Ascending aorta (tissue), 2 donors: ENCODE results near the gene PRUNE2. TPM values are rescaled to one million over a fixed set of nuclear protein-coding genes. Genes with fewer than 3 reads are reported as not detected.

Experiments used
- DNase-seq, 2 donors: peaks; one replicate each; pipeline ENCODE4 v3.0.0-alpha.2; 2019; ENCODE audit warnings: low spot score in 2 of 2
- H3K27ac ChIP-seq, 2 donors: fragments of 200-600 bp; sonication (generic); one replicate each; pipeline ENCODE4 v1.5.1; 2016 to 2017; ENCODE audit warnings: mild to moderate bottlenecking in 1 of 2
- H3K27me3 ChIP-seq: fragments of 200-600 bp; sonication (generic); one replicate; pipeline ENCODE4 v1.5.1; 2017
- H3K36me3 ChIP-seq, 2 donors: fragments of 200-600 bp; sonication (generic); one replicate each; pipeline ENCODE4 v1.5.1; 2016
- H3K4me1 ChIP-seq, 2 donors: fragments of 200-600 bp; sonication (generic); one replicate each; pipeline ENCODE4 v1.5.1; 2016 to 2017; ENCODE audit warnings: mild to moderate bottlenecking in 1 of 2
- H3K4me3 ChIP-seq, 2 donors: fragments of 200-600 bp; sonication (generic); one replicate each; pipeline ENCODE4 v1.5.1; 2016 to 2017; ENCODE audit warnings: mild to moderate bottlenecking in 1 of 2
- H3K9me3 ChIP-seq, 2 donors: fragments of 200-600 bp; sonication (generic); one replicate each; pipeline ENCODE4 v1.5.1; 2016
- intact Hi-C: fragments of 100-400 bp; cut with DNase I; formaldehyde crosslinking; loops from one replicate; pipeline ENCODE4 v1.15.1; 2023
- total RNA-seq: library from RNA; depleted of rRNA; stranded (reverse); fragments of >200 nt; gene quantifications from one replicate; pipeline ENCODE4 v1.1.0, GENCODE V29; 2016
- TF ChIP-seq, protein P1 (sequence below), 3 experiments: fragments of 200-600 bp in 2 of 3; fragments of 450-650 bp in 1 of 3; sonication (generic) in 2 of 3; IDR thresholded peaks; one replicate each; pipeline ENCODE4 v1.5.1; 2016 to 2019; ENCODE audit warnings: antibody characterized with exemption in 3 of 3, mild to moderate bottlenecking in 1 of 3, moderate library complexity in 1 of 3

The PRUNE2 gene
- total RNA-seq, 1 donor from 2014 or later: 200 TPM

DNA sequence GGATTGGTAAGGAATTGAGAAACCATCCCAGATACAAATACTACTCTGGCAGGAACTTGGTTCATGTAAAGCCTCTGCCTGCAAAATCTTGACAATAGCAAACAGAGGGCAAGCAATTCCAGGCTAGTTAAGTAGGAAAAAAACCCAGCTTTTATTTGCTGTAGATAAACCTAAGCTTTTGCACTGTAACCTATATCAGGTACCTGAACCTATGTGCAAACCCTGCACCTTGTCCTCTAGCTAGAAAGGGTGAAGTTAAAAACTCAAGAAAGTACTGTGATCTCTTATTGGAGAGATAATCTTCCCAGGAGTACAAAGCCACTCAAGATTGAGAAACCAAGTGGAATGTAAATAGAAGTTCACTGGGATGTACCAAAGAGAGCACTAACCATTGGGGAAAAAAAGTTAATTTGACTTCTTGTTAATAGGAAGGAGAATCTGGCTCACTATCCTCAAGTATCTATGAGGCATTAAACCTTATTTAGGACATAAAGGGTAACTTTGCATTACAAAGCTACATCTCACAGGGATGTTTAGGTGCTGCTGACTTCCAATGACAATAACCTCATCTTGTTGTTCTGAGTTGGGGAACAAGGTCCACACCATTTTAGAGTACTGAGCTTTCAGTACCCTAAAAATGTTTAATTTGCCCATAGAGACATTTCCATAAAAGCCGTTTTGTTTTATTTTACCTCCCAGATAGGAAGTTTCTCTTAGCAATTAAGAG lies 215.5 kb downstream of the PRUNE2 start:
- H3K27ac ChIP-seq: peak overlapping the region; percentile 60 to 71
- no peak overlapping the region for H3K4me3 ChIP-seq
- no peaks in the 10 kb centered on the region for H3K27me3 ChIP-seq
- DNase-seq: no peak
- H3K36me3 ChIP-seq: peaks cover 4 to 7% of the 10 kb centered on the region in 2 donors
- TF ChIP-seq, protein P1, sequence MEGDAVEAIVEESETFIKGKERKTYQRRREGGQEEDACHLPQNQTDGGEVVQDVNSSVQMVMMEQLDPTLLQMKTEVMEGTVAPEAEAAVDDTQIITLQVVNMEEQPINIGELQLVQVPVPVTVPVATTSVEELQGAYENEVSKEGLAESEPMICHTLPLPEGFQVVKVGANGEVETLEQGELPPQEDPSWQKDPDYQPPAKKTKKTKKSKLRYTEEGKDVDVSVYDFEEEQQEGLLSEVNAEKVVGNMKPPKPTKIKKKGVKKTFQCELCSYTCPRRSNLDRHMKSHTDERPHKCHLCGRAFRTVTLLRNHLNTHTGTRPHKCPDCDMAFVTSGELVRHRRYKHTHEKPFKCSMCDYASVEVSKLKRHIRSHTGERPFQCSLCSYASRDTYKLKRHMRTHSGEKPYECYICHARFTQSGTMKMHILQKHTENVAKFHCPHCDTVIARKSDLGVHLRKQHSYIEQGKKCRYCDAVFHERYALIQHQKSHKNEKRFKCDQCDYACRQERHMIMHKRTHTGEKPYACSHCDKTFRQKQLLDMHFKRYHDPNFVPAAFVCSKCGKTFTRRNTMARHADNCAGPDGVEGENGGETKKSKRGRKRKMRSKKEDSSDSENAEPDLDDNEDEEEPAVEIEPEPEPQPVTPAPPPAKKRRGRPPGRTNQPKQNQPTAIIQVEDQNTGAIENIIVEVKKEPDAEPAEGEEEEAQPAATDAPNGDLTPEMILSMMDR (IDR thresholded peaks at IDR 0.05): no peak
- H3K4me1 ChIP-seq: peaks cover 0 to 36% of the 10 kb centered on the region in 2 donors
- H3K9me3 ChIP-seq: no peaks in the 10 kb centered on the region
- intact Hi-C loops: no loop called here

DNA sequence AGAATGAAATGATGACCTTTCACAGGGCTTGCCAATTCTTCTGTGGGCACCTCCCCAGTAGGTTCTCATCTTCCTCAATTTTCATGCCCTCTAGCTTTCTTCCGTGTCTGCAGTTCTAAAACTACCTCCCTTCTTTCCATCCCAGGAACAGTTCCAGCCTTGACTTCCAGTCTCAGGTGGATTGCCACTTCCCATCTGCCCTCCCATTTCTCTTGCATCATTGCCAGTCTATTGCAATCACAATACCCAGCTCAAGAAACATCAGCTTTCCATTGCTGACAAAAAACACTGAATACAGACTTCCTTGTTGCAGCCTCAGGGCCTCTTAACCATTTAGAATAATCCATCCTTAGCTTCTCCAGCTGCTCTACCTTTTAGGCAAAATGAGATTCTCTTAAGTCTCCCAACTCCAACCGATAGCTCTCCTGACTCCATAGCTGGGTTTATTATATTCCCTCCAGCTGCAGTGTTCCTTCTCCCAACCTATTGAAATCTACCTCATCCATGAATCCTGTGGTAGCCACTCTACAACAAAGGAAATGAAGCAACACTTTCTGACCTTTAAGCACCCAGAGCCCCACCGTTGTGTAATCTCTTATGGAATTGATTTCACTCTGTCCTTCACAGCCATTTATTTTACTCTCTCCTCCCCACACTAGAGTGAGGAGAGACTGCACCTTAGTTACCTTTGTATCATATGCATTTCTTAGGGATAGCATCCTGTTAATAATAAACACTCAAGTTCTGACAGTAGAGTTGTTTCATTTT lies 217.3 kb downstream of the PRUNE2 start:
- Histone ChIP-seq H3K27ac (peak overlapping the region; percentile 60 to 71), H3K4me3 (no peak overlapping the region), H3K9me3 (no peaks in the 10 kb centered on the region), H3K4me1 (peaks cover 0 to 36% of the 10 kb centered on the region in 2 donors), H3K27me3 (no peaks in the 10 kb centered on the region), H3K36me3 (peaks cover 4 to 7% of the 10 kb centered on the region in 2 donors)
- intact Hi-C loops: loop anchor here (10.0 kb wide), 1 partner anchor 794 kb away; the partner anchor contains the start of gene PCSK5
- TF ChIP-seq, protein P1 (IDR thresholded peaks at IDR 0.05): no peak
- no peak for DNase-seq

DNA sequence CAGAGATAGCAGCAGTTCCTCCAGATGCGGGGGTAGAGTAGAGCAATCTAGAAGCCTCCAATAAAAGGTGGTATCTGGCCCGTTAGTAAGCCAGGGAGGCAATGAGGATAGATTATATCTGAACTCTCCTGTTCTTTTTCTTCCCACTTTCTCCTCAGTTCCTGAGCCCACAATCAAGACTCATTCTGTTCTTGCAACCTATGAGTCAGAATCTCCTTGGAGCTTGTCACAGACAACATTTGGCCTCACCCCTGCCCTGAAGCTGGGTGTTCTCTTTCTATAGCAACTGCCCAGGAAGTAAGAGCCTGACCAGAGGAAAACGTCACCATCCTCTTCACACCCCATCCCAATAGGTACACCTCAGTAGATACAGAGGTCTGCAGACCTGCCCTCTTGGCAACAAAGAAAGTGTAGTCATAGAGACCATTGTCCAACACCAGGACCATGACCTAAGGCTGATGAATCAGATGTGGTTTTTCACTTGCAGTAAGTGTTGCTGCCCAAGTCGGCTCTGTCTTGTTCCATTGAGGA lies 218.0 kb downstream of the PRUNE2 start:
- Histone ChIP-seq H3K36me3 (peaks cover 4 to 7% of the 10 kb centered on the region in 2 donors), H3K27ac (peak overlapping the region; percentile 60 to 71), H3K4me3 (no peak overlapping the region), H3K9me3 (no peaks in the 10 kb centered on the region), H3K4me1 (peaks cover 0 to 36% of the 10 kb centered on the region in 2 donors), H3K27me3 (no peaks in the 10 kb centered on the region)
- TF ChIP-seq, protein P1 (IDR thresholded peaks at IDR 0.05): no peak
- intact Hi-C loops: loop anchor here (10.0 kb wide), 1 partner anchor 793 kb away; the partner anchor contains the start of gene PCSK5
- peak; percentile 31 to 87 for DNase-seq

DNA sequence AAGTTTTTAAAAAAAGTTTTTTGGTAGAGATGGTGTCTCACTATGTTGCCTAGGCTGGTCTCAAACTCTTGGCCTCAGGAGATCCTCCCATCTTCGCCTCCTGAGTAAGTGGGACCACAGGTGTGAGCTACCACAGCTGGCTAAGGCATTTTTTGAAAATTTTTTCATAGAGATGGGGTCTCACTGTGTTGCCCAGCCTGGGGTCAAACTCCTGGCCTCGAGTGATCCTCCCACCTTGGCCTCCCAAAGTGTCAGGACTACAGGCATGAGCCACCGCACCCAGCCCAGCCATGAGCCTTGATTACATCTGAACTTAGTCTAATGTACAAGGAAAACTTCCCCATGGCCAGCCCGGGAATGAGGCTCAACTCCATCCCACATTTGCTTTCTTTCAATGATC lies 219.2 kb downstream of the PRUNE2 start:
- Histone ChIP-seq H3K4me1 (peaks cover 0 to 32% of the 10 kb centered on the region in 2 donors), H3K27me3 (no peaks in the 10 kb centered on the region), H3K4me3 (no peak overlapping the region), H3K9me3 (no peaks in the 10 kb centered on the region), H3K27ac (peak overlapping the region; percentile 60 to 71), H3K36me3 (peaks cover 4 to 7% of the 10 kb centered on the region in 2 donors)
- DNase-seq: no peak
- TF ChIP-seq, protein P1 (IDR thresholded peaks at IDR 0.05): no peak
- intact Hi-C loops: loop anchor here (10.0 kb wide), 1 partner anchor 792 kb away; the partner anchor contains the start of gene PCSK5

DNA sequence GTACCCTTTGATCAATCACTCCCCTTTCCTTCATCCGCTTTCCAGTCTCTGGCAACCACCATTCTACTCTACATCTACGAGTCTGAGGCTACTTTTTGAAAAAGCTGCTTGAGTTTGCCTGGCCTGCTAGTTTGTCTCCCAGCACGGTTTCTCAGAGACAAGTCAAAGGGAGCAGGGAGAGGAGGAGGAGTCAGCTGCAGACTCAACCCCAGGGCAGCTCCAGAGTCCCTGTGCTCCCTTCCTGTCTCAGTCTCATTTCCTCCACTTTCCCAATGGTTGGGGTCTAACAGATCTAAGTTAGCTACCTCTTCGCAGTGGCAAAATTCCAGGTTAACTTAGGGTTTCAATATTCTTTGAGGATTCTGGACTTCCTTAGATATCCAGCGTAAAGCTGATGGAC lies 221.7 kb downstream of the PRUNE2 start:
- Histone ChIP-seq H3K36me3 (peaks cover 7 to 14% of the 10 kb centered on the region in 2 donors), H3K27me3 (no peaks in the 10 kb centered on the region), H3K4me1 (peaks cover 0 to 20% of the 10 kb centered on the region in 2 donors), H3K9me3 (no peaks in the 10 kb centered on the region), H3K4me3 (no peak overlapping the region), H3K27ac (no peak overlapping the region)
- intact Hi-C loops: loop anchor here (10.0 kb wide), 1 partner anchor 789 kb away; the partner anchor contains the start of gene PCSK5
- no peak for DNase-seq
- TF ChIP-seq, protein P1 (IDR thresholded peaks at IDR 0.05): no peak
